Adrenal gland (tissue), 12 donors: ENCODE measurements around the gene IFT27. TPM values are rescaled to one million over a fixed set of nuclear protein-coding genes. Genes with fewer than 3 reads are reported as not detected.

ENCODE experiments used
- DNase-seq, 7 donors: peaks; one replicate each; pipeline ENCODE4 v3.0.0-alpha.2; 2019 to 2020
- H3K27ac ChIP-seq, 5 donors: fragments of 200-600 bp; sonication (generic) in 4 of 5; 1 replicate in 3 of 5; 2 replicates in 2 of 5; pipeline versions ENCODE4 v1.5.1 to v1.8.0; 2016 to 2020; ENCODE audit warnings: mild to moderate bottlenecking in 1 of 5
- H3K27me3 ChIP-seq: fragments of 200-600 bp; 2 replicates; pipeline ENCODE4 v1.8.0; 2021
- H3K36me3 ChIP-seq, 2 donors: fragments of 200-600 bp; replicated peaks in 1 of 2; 1 replicate in 1 of 2; 2 replicates in 1 of 2; pipeline versions ENCODE4 v1.5.1 to v1.8.0; 2018 to 2022
- H3K4me1 ChIP-seq, 2 donors: fragments of 200-600 bp; replicated peaks in 1 of 2; 1 replicate in 1 of 2; 2 replicates in 1 of 2; pipeline versions ENCODE4 v1.5.1 to v1.8.0; 2018 to 2021
- H3K4me3 ChIP-seq, 4 donors: fragments of 200-600 bp; sonication (generic) in 3 of 4; one replicate each; pipeline ENCODE4 v1.5.1; 2016 to 2018
- H3K9me3 ChIP-seq, 3 donors: fragments of 200-600 bp; sonication (generic) in 1 of 3; replicated peaks in 1 of 3; 1 replicate in 2 of 3; 2 replicates in 1 of 3; pipeline versions ENCODE4 v1.5.1 to v1.8.0; 2016 to 2021
- CTCF ChIP-seq, 6 experiments: fragments of 450-650 bp in 4 of 6; fragments of 200-600 bp in 2 of 6; sonication (generic) in 1 of 6; IDR thresholded peaks; 1 replicate in 5 of 6; 2 replicates in 1 of 6; pipeline versions ENCODE4 v1.5.1 to v1.8.0; 2016 to 2021; ENCODE audit warnings: antibody characterized with exemption in 6 of 6, mild to moderate bottlenecking in 2 of 6, moderate library complexity in 1 of 6
- POLR2A ChIP-seq, 2 donors: fragments of 450-650 bp; IDR thresholded peaks; one replicate each; pipeline ENCODE4 v1.6.1; 2017; ENCODE audit warnings: antibody characterized with exemption in 2 of 2, mild to moderate bottlenecking in 2 of 2, moderate library complexity in 1 of 2
- WGBS, 4 donors: extraction: QIAGEN DNeasy Blood & Tissue Kit in 2 of 4; methylation state at CpG; one replicate each; pipeline versions ENCODE4 v1.1.5 to v1.1.7; 2013 to 2017; 5-methylcytosine and 5-hydroxymethylcytosine counted together
- intact Hi-C, 2 donors: fragments of 100-400 bp; cut with DNase I; formaldehyde crosslinking; loops; one replicate each; pipeline versions ENCODE4 v1.14.1 to v1.15.0; 2022 to 2023
- polyA plus RNA-seq, 3 donors: library from polyadenylated mRNA; stranded (reverse); fragments of 200-250 nt in 2 of 3; fragments of 350-450 nt in 1 of 3; fragmentation: Illumina TruSeq in 1 of 3; extraction: RNeasy Lipid Tissue Mini Kit (QIAGEN cat#74804) in 1 of 3; gene quantifications; one replicate each; pipeline ENCODE4 v1.2.3, GENCODE V29; 2013 to 2014
- total RNA-seq, 9 donors: library from RNA; depleted of rRNA in 4 of 9; stranded (reverse); fragments of >200 nt in 4 of 9; fragments of 120-200 nt in 1 of 9; fragmentation: NEBNext Ultra II Directional in 1 of 9; extraction: Animal tissue kit (Norgen Biotek cat#: 25700) in 1 of 9; gene quantifications; one replicate each; pipeline versions ENCODE4 v1.1.0 to v1.2.4, GENCODE V29; 2013 to 2023
- donor health status: healthy with polysubstance abuse.
- donor health status: Bipolar disorder and iron deficiency.
- donor health status: DM: yes; HTN: yes; CAD: no.
- donor health status: DM: no; HTN: no; CAD: no.
- donor health status: DM: no; HTN: no; CAD: no.
- donor health status: DM: yes; HTN: yes; CAD: no.

IFT27 gene
- total and polyA plus RNA-seq, 12 donors = 9.4 to 78.4 (median 37.7) TPM

- no peak overlapping the region for H3K4me3 ChIP-seq
- H3K27me3 ChIP-seq = no peaks in the 10 kb centered on the region
- WGBS, 4 donors = 90 to 98% (median 93%) methylated on average over 9 to 13 of the region's 13 CpGs
- peaks cover 8 to 9% of the 10 kb centered on the region in 2 donors for H3K4me1 ChIP-seq
- no peaks in the 10 kb centered on the region for H3K36me3 ChIP-seq
- intact Hi-C loops = no loop called here
- TF ChIP-seq CTCF (IDR thresholded peaks at IDR 0.05) (no peak), POLR2A (IDR thresholded peaks at IDR 0.05) (no peak)
- DNase-seq = peak in 1 of 7 donors; percentile 5
- no peaks in the 10 kb centered on the region for H3K9me3 ChIP-seq
- no peak overlapping the region for H3K27ac ChIP-seq
Measured at GRCh38 chr22:36771356-36772063, 4.4 kb downstream of the IFT27 start.

GRCh38 chr22:36770513-36771231 is 5.2 kb downstream of the IFT27 start:
- Histone ChIP-seq H3K4me1 (peaks cover 8 to 9% of the 10 kb centered on the region in 2 donors), H3K4me3 (no peak overlapping the region), H3K27ac (no peak overlapping the region), H3K36me3 (no peaks in the 10 kb centered on the region), H3K9me3 (no peaks in the 10 kb centered on the region), H3K27me3 (no peaks in the 10 kb centered on the region)
- intact Hi-C loops = no loop called here
- DNase-seq = peak in 2 of 7 donors; percentile 4 to 7
- TF ChIP-seq POLR2A (IDR thresholded peaks at IDR 0.05) = no peak
- no peak for TF ChIP-seq CTCF (IDR thresholded peaks at IDR 0.05)
- 51 to 64% (median 61%) methylated on average over 9 to 11 of the region's 11 CpGs for WGBS, 4 donors

GRCh38 chr22:36769541-36770512 is 6.1 kb downstream of the IFT27 start:
- Histone ChIP-seq H3K9me3 (no peaks in the 10 kb centered on the region), H3K36me3 (no peaks in the 10 kb centered on the region), H3K4me3 (no peak overlapping the region), H3K27me3 (no peaks in the 10 kb centered on the region), H3K4me1 (peaks cover under 1 to 2% of the 10 kb centered on the region in 2 donors), H3K27ac (no peak overlapping the region)
- TF ChIP-seq CTCF (IDR thresholded peaks at IDR 0.05) = no peak
- no peak for TF ChIP-seq POLR2A (IDR thresholded peaks at IDR 0.05)
- peak in 2 of 7 donors; percentile 3 to 17 for DNase-seq
- intact Hi-C loops = no loop called here
- 57 to 64% (median 58%) methylated on average over 23 of the region's 23 CpGs for WGBS, 4 donors

- Histone ChIP-seq H3K4me3 (no peak overlapping the region), H3K36me3 (no peaks in the 10 kb centered on the region), H3K4me1 (no peaks in the 10 kb centered on the region), H3K27ac (no peak overlapping the region), H3K9me3 (no peaks in the 10 kb centered on the region), H3K27me3 (no peaks in the 10 kb centered on the region)
- no peak for DNase-seq
- TF ChIP-seq CTCF (IDR thresholded peaks at IDR 0.05) (no peak), POLR2A (IDR thresholded peaks at IDR 0.05) (no peak)
- intact Hi-C loops = no loop called here
- 92 to 94% (median 92%) methylated on average over 13 of the region's 13 CpGs for WGBS, 4 donors
Measured at GRCh38 chr22:36768616-36769015, 7.3 kb downstream of the IFT27 start.
